HK-2 (cell line): Measurements from ENCODE around the gene HMBS.

Source experiments
- DNase-seq: peaks from one replicate; pipeline ENCODE4 v3.0.0-alpha.2; 2018; ENCODE audit not compliant: unreplicated experiment

The HMBS gene

DNA sequence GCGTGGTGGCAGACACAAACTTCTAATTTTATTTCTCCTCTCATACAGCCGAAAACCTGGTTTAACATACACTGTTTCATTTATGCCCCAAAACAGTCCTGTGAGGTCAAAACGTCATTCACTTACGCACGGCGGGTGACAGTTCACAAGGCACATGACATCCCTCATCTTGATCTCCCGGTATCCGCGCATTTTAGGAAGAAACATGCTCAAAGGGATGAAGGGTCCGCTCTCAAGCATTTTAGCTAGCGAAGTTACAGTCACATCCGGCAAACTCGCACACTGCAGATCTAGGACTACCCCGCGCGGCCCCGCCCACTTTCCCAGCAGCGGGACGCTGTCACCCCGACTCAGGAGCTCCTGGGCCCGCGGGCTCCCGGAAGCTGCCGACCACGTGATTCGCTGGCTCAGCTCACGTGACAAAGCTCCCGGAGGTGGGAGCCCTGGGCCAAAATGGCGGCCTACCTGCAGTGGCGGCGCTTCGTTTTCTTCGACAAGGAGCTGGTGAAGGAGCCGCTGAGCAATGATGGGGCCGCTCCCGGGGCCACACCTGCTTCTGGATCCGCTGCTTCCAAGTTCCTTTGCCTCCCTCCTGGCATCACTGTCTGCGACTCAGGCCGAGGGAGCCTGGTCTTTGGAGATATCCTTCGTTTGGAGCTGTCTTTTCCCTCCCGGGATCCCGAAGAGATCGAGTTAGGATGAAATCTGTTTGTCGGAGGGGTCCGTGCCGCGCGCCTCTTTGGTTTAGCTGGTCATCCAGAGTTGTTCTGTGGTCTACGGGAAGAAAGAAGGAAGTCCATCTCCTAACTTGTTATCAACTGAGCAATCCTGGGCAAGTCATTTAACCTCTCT, 17.1 kb upstream of the HMBS start, which contains the start of gene VPS11:
Gene VPS11, plus strand, starts transcription at position 448 of the 852 bp plus-strand sequence. Its CDS starts 6 bp downstream, at position 454.
- DNase-seq, result peak; percentile 92

DNA sequence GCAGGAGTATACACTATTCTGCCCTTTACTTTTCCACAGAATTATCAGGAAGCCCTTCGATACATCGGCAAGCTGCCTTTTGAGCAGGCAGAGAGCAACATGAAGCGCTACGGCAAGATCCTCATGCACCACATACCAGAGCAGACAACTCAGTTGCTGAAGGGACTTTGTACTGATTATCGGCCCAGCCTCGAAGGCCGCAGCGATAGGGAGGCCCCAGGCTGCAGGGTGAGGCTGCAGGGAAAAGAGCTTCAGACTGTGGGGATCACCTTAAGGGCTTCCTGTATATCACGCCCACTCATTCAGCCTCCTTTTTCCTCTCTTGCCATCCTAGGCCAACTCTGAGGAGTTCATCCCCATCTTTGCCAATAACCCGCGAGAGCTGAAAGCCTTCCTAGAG, 6.8 kb upstream of the HMBS start:
- no peak for DNase-seq

DNA sequence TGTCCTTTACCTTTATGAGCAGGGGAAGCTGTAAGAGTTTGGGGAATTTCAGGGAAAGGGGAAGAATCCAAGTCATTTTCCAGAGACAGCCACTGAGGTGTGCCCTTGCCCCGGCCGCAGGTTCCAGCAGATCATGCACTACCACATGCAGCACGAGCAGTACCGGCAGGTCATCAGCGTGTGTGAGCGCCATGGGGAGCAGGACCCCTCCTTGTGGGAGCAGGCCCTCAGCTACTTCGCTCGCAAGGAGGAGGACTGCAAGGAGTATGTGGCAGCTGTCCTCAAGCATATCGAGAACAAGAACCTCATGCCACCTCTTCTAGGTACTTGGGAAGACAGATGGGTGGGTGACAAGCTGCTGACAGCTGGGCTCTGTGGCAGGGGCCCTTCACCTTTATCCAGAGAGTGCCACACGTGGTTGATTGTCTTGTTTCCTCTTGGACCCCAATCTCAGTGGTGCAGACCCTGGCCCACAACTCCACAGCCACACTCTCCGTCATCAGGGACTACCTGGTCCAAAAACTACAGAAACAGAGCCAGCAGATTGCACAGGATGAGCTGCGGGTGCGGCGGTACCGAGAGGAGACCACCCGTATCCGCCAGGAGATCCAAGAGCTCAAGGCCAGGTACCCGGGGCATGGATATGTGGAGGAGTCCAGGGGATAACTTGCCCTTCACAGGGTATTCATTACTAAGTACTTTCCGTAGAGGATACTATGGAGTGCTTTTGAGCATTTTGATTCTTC, 5.8 kb upstream of the HMBS start:
- DNase-seq, result no peak

DNA sequence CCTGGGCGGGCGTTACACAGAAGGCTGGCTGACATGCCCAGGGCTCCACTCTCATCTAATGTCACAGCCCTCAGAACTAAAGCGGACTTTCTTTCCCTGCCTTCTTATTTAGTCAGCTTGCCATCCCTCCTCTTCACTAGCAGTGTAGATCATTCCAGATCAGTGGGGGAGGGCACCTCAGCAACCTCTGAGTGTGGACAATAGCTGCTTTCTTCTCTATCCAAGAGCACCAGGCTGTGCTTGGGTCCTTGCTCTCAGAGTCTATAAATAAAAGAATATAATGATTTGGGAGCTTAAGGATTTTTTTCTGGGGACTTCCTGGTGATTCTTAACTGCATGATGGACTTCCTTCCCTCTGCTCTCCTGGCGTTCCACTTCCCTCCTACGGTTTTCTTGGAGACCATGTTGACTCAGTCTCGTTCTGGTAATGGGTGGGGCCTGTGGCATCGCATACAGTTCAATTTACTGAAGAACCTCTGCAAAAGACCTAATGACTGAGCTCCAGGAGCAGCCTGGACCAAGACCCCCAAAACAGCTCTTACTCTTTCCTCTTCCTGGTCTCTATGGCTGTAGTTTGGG, 2.9 kb upstream of the HMBS start:
- DNase-seq, result no peak

DNA sequence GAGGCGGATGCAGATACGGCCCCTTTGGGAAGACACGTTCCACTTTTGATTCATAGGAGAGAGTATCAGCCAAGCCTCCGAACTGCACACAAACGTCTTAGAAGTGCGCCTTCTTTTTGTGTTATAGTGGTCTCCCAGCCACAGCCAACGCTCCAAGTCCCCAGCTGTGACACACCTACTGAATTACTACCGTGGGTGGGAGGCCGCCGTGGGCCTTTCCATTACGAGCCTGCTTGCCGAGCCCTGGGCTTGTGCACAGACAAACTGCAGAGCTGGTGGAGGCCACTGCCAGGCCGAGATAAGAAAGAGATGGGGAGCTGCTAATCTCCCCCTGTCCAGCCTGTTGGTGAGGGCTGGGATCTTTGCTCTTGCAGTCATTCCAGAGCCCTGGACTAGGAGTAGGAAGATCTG, 761 bp downstream of the HMBS start:
- no peak for DNase-seq

DNA sequence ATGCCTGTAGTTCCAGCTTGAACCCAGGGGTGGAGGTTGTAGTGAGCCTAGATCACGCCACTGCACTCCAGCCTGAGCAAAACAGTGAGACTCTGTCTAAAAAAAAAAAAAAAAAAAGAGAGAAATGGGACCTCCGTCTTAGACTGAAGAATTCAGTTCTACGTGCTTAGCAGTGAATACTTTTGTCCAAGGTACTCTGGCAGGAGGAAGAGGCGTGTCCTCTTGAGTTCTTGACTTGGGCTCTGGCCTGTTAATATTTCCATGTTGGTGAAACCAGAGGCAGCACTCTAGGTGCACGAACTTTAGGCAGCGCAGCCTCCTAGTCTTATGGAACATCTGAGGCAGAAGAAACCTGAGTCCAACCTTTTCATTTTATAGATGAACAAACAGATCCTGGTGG, 2.4 kb downstream of the HMBS start:
- DNase-seq, result no peak

DNA sequence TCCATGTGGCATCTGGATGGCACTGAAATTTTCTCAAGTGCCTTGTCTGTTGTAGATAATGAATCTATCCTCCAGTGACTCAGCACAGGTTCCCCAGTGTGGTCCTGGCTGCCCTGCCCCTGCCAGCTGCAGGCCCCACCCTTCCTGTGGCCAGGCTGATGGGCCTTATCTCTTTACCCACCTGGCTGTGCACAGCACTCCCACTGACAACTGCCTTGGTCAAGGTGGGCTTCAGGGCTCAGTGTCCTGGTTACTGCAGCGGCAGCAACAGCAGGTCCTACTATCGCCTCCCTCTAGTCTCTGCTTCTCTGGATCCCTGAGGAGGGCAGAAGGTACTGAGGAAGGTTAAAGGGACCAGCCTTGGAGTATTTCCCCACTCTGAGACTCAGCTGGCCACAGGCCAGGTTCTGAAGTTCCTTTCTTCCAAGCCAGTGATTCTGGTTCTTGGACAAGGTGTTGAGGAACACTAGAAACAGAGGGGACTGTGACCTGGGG, 3.1 kb downstream of the HMBS start:
- DNase-seq, result no peak

DNA sequence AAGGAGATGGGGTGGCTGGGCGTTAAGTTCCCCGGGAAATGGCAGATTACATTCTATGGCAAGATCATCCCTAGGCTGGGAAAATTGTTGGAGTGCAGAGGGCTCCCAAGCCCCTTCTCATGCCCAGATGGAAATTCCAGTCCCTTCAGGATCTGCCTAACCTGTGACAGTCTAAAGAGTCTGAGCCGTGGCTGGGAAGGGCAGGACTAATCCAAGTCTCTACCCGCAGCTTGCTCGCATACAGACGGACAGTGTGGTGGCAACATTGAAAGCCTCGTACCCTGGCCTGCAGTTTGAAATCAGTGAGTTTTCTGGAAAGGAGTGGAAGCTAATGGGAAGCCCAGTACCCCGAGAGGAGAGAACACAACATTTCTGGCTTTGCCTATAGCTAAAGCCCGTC, 3.7 kb downstream of the HMBS start:
- DNase-seq, result no peak

DNA sequence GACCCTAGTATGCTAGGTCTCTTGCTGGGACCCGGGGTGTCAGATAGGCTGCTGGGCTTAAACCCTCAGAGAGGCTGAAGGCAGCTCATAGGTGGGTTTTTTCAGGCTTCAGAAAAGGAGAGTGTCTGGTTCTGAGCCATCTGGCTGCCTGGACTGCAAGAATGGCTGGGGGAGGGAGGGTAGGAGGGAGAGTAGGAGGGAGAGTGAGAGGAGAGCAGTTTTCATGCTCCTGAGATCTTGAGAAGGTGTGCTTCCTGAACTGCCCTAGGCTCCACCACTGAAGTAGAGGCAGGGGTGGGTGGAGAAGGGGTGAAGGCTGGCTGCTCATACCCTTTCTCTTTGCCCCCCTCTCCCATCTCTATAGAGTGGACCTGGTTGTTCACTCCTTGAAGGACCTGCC, 4.6 kb downstream of the HMBS start:
- DNase-seq, result no peak

DNA sequence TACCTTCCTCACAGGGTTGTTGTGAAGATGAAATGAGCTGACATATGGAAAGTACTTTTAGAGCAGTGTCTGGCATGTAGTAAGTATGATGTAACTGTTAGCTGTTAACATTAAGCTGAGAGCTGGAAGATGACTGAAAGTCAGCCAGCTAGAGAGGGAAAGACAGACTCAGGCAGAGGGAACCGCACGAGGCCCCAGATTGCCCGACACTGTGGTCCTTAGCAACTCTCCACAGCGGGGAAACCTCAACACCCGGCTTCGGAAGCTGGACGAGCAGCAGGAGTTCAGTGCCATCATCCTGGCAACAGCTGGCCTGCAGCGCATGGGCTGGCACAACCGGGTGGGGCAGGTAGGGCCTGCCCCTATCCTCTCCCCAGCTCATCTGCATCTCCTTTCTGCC, 6.5 kb downstream of the HMBS start:
- no peak for DNase-seq

DNA sequence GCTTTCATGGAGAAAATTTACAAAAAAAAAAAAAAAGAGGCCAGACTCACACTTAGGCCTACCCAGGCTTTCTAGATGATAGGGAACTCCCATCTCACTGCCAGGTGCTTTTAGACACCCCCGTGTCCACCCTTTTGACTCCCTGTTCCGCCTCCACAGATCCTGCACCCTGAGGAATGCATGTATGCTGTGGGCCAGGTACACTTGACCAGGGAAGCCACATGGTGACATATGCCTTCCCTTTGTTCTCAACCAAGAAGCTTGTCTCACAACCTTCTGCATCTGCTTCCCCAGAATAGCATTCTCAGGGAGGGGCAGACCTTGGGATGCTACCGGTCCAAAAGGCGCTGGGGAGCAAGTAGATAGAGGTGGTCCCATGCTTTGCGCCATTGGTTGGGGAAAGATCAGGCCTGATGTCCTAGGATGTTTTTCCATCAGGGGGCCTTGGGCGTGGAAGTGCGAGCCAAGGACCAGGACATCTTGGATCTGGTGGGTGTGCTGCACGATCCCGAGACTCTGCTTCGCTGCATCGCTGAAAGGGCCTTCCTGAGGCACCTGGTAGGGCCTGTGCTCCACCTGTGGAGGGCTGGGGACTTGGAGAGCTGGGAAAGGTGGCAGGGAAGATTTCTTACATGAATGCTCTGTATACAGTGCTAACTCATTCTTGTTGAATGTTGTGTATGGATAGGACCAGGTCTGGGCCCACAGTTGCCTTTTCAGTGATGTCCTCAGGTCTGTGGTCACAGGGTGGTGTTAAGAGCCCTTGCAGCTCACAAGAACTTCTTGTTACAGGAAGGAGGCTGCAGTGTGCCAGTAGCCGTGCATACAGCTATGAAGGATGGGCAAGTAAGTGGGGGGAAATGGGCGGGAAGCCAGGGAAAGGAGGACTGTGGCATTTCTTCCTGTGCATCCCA, 7.5 kb downstream of the HMBS start:
- DNase-seq, result no peak

DNA sequence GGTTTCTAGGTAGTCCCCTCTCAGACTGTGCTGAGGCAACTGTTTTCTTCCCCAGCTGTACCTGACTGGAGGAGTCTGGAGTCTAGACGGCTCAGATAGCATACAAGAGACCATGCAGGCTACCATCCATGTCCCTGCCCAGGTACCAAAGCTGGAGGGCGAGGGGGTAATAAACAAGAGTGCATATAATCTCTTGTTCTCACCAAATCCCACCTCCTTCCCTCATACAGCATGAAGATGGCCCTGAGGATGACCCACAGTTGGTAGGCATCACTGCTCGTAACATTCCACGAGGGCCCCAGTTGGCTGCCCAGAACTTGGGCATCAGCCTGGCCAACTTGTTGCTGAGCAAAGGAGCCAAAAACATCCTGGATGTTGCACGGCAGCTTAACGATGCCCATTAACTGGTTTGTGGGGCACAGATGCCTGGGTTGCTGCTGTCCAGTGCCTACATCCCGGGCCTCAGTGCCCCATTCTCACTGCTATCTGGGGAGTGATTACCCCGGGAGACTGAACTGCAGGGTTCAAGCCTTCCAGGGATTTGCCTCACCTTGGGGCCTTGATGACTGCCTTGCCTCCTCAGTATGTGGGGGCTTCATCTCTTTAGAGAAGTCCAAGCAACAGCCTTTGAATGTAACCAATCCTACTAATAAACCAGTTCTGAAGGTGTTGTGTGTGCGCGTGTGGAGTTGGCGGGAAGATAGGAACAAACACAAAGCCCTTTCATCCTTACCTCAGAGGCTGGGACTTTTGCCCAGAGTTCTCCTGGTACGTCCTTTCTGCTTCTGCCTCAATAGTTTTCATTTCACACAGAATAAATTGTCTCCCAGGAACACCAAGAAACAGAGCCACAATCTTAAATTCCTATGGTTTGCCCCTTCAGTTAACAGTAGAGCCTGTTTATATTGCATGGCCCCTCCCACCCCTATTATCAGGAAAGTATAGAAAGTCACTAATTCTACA, 8.5 kb downstream of the HMBS start:
- DNase-seq, result no peak

DNA sequence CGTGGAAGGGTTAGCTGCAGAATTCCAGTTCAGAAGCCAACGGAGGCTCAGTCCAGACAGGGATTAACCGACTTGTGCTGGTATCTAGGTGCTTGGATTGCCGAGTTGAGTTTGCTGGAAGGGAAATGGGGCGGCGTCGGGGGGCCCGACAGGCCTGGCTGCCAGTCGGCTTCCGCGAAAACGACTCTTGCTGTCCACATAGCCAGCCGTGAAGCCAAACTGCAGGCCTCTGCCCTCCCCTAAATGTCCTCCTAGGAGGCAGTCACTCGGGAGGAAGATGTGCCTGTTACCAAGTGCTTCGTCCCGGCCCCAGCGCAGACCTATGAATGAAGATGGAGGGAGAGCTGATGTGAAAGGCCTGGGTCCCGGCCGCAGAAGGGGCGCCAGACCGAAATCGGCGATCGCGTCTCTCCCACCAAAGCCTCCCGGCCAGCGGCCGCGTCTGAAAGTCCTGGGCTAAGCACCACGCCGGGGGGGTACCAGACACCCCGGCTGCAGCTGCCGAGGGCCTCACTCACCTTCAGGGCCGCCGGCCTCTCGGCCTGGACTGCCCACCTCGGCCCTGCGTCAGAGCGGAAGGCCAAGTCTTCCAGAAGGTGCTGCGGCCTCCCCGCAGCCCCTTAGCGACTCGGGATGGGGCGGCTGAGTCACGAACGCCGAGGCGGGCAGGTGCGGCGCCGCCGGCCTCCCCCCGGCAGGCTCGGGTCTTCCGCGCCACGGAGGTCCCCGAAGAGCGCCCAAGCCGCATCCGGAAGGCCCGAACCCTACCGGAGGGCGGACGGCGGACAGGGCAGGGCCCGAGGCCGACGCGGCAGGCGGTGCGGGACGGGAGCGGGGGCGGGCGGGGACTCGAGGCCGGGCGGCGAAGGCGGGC, 9.5 kb downstream of the HMBS start:
- DNase-seq, result peak; percentile 38

DNA sequence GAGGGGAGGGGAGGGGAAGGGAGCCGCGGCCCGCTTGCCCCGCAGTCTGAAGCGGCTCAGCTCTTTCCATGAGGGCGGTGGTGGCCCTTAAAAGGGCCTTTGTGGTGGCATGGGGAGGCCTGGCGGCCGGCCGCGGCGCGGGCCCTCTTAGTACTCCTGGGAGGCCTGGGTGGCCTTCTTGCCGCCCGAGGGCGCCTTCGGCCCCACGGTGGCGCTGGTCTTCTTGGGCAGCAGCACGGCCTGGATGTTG, 10.1 kb downstream of the HMBS start:
- DNase-seq, result no peak

DNA sequence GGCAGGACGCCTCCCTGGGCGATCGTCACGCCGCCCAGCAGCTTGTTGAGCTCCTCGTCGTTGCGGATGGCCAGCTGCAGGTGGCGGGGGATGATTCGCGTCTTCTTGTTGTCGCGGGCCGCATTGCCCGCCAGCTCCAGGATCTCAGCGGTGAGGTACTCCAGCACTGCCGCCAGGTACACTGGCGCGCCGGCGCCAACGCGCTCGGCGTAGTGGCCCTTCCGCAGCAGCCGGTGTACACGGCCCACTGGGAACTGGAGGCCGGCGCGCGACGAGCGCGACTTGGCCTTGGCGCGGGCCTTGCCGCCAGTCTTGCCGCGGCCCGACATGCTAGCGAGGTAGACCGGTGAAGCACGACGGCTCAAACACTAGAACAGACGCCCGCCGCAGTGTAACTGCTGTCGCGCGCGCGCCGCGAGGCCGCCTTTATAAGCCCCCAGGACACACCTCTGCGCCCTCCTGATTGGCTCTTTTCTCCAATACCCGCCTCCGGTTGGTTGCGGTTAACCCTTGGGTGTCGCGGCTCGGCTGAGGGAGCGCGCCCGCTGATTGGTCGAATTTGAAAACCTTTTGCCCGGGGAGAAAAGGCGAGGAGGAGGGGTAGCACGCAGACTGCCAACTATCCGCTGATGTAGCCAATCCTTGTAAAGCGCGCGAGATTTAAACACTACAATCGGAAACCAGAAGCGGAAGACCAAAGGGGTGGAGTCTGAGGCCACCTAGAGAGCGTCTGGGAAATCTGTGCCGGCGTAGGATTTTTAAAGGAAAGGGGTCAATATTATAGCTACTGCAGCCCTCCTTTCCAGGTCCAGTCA, 10.6 kb downstream of the HMBS start:
- peak; percentile 97 for DNase-seq

DNA sequence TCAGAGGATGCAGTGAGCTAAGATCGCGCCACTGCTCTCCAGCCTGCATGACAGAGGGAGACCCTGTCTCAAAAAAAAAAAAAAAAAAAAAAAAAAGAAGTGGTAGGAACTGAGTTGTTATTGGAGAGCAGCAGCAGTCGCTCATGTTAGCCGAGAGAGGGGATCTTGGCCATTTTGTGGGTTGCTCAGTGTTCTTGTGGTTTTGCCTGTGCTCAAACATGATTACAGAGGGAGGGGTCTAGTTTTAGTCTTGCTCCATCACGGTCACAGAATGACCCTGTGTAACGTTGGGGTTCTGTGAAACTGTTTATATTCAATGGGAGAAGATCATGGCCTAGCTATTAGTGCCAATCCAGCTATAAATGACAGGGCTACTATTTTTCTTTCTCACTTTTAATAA, 15.0 kb downstream of the HMBS start:
- no peak for DNase-seq

DNA sequence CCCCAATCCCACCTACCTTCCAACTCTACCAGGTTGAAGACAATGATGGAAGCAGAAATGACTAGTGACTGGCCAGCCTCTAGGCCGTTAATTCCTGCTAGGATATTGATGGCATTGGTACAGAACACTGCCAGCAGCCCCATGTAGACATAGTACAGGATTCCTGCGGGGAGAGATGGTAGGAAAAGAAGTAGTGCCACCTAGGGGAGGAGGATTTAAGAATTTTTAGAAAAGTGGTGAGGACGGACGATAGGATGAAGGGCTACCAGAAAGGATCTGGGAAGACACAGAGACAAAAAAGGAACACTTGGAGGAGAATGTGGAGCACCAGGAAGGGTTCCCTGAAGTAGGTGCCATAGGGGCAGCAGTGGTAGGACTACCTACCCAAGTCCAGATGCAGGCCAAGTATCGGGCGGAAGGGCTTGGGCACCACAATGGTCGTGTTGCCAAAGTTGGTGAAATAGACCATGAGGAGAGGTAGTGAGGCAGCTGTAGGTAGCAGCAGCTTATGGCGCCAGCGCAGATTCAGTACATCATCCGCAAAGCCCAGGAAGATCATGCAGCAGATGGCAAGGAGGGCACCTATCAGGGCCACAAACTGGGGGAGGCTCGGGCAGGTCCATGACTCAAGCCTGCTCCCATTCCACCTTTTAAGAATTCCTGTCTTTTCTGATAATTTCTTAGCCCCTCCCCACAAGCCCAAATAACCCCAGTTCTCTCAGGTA, 15.7 kb downstream of the HMBS start:
- DNase-seq, result no peak
